ENCODE results near the gene CD1B.
A peak's percentile ranks its signal among the peaks of the same experiment; 100 is the strongest.
"Not testable (repeated sequence)": the region's sequence is repeated elsewhere in the genome, so short reads cannot be mapped to it uniquely, and the experiment has no call there.

Gene CD1B

GRCh38 chr1:158331481-158332150 lies at the start of gene CD1B:
Gene CD1B (minus strand): TSS chr1:158331531. CDS start chr1:158331423, 108 bp downstream.
- no peak for ATAC-seq

GRCh38 chr1:158374860-158375259 lies 43.5 kb upstream of the CD1B start:
- ATAC-seq: no peak

GRCh38 chr1:158374101-158374500 lies 42.8 kb upstream of the CD1B start:
- ATAC-seq: not testable (repeated sequence)

- peak; percentile 93 to 95 for ATAC-seq
Observed at GRCh38 chr1:158371188-158371953, 40.0 kb upstream of the CD1B start.

- no peak for ATAC-seq
Observed at GRCh38 chr1:158366783-158367182, 35.5 kb upstream of the CD1B start.

- no peak for ATAC-seq
Observed at GRCh38 chr1:158362941-158363340, 31.6 kb upstream of the CD1B start.

- no peak for ATAC-seq
Observed at GRCh38 chr1:158362482-158362881, 31.2 kb upstream of the CD1B start.

GRCh38 chr1:158357441-158357840 lies 26.1 kb upstream of the CD1B start:
- no peak for ATAC-seq

- no peak for ATAC-seq
Observed at GRCh38 chr1:158356616-158357015, 25.3 kb upstream of the CD1B start.

GRCh38 chr1:158355773-158356285 lies 24.5 kb upstream of the CD1B start:
- no peak for ATAC-seq

- ATAC-seq: no peak
Observed at GRCh38 chr1:158354255-158354654, 22.9 kb upstream of the CD1B start.

- no peak for ATAC-seq
Observed at GRCh38 chr1:158353303-158354075, 22.2 kb upstream of the CD1B start, which contains the start of gene CD1E. Gene CD1E (plus strand): TSS chr1:158353894. CDS start chr1:158353989, 95 bp downstream.

- ATAC-seq: not testable (repeated sequence)
Observed at GRCh38 chr1:158348946-158349345, 17.6 kb upstream of the CD1B start.

GRCh38 chr1:158336413-158336812 lies 5.1 kb upstream of the CD1B start:
- ATAC-seq: not testable (repeated sequence)

GRCh38 chr1:158335213-158335532 lies 3.8 kb upstream of the CD1B start:
- no peak for ATAC-seq

GRCh38 chr1:158334526-158335212 lies 3.3 kb upstream of the CD1B start:
- ATAC-seq: no peak

GRCh38 chr1:158333405-158334155 lies 2.2 kb upstream of the CD1B start:
- ATAC-seq: no peak

GRCh38 chr1:158331106-158331425 lies 265 bp downstream of the CD1B start:
- no peak for ATAC-seq

- ATAC-seq: no peak
Observed at GRCh38 chr1:158330391-158331105, 783 bp downstream of the CD1B start.

GRCh38 chr1:158329733-158330132 lies 1.6 kb downstream of the CD1B start:
- no peak for ATAC-seq

- ATAC-seq: no peak
Observed at GRCh38 chr1:158329300-158329699, 2.0 kb downstream of the CD1B start.

Data from activated CD4-positive, CD25-positive, alpha-beta regulatory T cell treated with anti-CD3 and anti-CD28 coated beads, Interleukin-2, amount 50 U/mL, for 24 hours (primary cell).